GM19025 (cell line): ENCODE results near the gene RAB3C.
"Not testable (repeated sequence)": the region's sequence is repeated elsewhere in the genome, so short reads cannot be mapped to it uniquely, and the experiment has no call there.

ENCODE experiments used
- ATAC-seq: cut with Tn5 transposase; IDR thresholded peaks from one replicate; pipeline ENCODE4 v1.9.1; 2021; ENCODE audit warnings: mild to moderate bottlenecking, low read depth, moderate library complexity; ENCODE audit not compliant: unreplicated experiment

RAB3C gene

DNA sequence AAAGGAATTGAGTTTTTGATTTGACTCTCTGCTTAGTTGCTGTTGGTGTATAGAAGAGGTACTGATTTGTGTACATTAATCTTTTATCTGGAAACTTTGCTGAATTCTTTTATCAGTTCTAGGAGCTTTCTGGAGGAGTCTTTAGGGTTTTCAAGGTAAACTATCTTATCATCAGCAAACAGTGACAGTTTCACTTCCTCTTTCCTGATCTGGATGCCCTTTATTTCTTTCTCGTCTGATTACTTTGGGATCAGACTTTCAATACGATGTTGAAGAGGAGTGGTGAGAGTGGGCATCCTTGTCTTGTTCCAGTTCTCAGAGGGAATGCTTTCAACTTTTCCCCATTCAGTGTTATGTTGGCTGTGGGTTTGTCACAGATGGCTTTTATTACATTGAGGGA, 17.7 kb downstream of the RAB3C start:
- not testable (repeated sequence) for ATAC-seq

DNA sequence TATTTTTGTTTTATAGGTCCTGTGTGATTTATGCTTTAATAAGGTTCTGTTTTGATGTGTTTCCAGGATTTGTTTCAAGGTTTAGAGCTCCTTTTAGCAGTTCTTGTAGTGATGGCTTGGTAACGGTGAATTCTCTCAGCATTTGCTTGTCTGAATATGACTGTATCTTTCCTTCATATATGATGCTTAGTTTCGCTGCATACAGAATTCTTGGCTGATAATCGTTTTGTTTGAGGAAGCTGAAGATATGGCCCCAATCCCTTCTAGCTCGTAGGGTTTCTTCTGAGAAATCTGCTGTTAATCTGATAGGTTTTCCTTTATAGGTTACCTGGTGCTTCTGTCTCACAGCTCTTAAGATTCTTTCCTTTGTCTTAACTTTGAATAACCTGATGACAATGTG, 20.0 kb downstream of the RAB3C start:
- not testable (repeated sequence) for ATAC-seq

DNA sequence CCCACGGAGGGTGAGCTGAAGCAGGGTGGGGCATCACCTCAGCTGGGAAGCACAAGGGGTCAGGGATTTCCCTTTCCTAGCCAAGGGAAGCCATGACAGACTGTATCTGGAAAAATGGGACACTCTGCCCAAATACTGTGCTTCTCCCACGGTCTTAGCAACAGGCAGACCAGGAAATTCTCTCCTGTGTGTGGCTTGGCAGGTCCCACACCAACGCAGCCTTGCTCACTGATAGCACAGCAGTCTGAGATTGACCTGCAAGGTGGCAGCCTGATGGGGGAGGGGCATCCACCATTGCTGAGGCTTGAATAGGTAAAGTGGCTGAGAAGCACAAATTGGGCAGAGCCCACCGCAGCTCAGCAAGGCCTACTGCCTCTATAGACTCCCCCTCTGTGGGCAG, 23.2 kb downstream of the RAB3C start:
- no peak for ATAC-seq

DNA sequence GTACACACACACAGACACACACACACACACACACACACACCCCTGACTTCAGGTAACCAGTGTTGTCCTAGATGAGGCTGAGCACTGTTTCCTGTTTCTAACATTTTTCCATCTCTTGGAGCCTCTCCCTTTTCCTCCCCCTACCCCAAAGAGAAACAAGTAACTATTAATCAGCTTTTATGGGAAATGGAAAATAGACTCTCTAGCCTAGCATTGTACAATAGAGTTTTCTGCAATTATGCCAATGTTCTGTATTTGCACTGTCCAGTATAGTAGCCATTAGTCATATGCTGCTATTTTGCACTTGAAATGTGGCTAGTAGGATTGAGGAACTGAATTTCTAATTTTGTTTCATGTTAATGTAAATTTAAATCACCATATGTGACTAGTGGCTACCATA, 33.1 kb downstream of the RAB3C start:
- no peak for ATAC-seq

DNA sequence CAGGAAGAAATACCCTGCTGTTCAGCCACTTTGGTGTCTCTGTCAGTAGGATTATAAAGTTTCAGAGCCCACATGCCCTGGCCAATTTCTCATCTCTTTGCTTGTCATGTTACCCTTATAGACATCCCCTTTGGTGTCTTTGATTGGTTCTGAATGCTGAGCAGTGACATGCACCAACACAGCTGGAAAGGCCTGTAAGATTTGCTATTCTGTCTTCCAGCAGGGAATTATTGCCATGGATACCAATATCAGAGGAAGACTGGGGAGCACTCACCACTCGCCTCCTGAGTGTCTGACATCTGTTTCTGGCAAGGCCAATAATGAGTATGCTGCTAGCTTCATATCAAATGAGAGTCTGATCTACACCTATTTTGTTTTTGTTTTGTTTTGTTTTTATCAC, 34.4 kb downstream of the RAB3C start:
- no peak for ATAC-seq

DNA sequence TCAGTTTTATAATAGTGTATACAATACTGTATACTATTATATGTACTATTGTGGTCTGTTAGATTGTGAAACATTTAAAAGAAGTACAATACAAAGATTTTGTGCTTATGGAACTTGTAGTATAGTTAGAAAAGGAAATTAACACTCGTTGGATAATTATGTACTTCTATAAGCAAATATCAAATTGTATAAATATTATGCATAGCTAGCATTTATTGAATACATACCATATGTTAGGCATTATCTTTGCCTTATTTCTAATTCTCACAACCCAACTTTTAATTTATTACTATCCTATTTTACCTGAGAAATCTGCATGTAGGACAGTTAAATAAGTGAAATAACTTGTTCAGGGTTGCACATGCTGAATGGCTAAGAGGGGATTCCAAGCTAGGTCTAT, 37.5 kb downstream of the RAB3C start:
- no peak for ATAC-seq

DNA sequence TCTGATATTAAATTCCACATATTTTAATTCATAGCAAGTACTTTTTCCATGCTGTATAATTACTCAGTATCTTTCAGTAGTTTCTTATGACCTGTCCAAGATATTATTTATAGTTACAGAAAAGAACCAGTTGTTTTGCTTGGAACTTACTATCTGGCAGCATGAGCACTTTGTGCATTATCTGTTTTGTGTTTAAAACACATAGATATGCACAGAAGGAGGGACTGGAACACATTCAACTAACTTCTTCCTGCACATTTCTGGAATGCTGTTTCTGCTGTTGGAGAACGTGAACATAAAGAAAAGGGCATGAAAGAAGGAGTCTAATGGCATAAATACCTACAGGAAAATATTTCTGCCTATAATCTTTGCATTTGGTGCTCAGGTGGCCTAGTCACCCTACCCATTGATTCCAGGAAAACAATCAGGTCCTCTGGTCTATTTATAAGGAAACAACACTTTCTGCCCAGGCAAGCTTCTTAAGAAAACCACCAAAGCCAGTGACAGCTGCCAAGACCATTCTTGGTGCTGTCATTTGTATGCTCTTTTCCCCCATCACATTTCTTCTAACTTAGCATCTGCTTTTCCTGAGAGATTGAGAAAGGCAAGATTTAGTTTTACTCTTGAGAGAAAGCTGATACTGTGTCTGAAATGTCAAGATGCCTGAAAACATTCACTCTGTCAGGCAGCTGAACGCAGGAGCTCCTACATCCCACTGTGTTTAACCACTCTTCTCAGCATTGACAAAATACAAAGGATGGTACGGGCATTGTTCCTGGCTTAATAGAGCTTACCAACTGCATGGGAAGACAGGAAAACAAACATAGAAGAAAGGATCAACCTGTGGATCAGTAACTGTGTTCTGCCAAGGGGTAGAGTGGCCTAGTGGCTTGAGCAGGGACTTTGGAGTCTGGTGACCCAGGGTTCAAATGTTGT, 40.3 kb downstream of the RAB3C start:
- no peak for ATAC-seq

DNA sequence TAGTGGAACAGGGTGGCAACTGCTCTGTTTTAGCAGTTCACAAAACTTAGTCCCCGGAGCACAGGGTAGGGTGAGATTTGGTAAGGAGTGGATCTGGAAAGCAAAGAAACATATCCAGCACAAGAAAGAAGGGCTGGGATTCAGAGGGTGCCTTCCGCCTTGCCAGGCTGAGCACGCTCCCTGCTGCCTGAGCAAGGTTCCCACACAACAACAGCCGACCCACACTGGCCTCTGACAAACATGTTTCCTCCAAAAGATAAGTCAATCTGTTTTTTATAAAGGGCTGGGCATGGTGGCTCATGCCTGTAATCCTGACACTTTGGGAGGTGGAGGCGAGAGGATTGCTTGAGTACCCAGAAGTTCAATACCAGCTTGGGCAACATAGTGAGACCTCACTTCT, 45.8 kb downstream of the RAB3C start:
- ATAC-seq: no peak

DNA sequence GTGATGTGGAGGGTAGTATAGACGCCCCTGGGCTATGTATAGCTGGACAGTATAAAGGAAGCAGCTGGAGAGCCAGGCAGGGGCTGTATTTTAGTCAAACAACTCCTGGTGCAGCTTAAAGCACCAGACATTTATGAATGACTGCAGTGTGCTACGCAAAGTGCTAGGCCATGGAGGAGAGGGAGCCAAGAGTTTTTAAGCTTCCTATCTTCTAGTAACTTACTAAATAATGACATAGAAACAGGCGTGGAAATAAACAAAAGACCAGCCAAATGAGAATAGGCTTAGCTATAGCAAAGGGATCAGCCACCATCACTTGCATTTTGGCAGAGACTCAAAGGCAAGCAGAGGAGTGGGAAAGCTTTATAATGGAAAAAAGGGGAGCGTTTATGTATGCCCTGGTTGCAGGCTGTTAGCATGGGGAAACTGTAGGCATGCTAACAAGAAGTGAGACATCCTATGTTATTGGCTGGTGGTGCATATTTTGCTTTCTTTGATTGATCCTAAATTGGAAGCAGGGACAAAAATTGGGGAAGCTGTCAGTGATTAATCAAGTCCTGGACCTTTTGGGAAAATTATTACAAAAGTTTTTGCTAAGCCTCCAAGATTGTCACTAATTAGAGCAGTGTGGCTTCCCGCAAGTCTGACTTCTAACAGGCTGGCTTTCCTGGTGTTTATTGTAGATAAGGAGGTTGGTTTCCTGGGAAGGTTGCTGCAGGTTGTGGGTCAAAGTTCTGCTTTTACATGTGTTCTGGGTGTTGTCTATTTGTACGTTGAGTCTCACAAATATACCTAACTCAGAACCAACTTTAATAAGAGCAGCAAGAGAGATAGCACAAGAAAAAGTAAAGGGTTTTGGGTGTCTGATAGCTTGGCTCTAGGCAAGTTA, 46.6 kb downstream of the RAB3C start:
- ATAC-seq: no peak

DNA sequence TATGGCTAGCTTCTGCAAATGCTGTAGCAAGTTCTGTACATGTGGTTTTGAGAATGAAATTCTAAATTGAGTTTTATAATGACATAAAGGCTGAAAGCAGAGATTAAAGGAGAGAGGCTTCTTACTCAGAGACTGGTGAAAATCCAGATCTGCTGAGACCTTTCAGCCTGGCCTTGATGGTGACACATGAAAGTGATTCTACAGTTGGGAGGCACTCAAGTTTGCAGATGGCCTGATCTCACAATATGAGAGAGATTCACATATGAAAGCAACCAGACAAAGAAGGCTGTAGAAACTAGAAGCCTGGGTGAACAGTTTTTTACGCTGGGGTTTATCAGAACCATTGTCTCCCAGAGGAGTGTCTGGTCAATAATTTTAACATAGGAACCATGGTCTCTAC, 49.0 kb downstream of the RAB3C start:
- ATAC-seq: no peak

DNA sequence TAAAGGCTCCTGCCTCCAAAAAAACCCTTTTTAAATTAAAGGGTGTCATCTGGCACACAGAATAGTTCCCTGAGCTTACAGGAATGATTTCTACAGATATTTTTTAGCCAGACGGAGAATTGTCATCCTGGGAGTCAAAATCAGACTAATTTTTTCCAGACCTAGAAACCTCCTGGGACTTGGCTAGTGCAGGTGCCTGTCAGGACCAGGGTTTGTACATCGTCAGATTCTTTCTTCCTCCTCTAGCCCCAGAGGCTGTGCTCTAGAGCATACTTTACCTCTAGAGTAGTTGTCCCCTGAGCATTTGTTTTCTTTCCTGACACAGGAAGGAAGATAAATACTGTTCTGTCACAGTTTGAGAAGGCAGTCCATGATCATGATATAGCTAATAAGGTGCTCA, 52.5 kb downstream of the RAB3C start:
- no peak for ATAC-seq

DNA sequence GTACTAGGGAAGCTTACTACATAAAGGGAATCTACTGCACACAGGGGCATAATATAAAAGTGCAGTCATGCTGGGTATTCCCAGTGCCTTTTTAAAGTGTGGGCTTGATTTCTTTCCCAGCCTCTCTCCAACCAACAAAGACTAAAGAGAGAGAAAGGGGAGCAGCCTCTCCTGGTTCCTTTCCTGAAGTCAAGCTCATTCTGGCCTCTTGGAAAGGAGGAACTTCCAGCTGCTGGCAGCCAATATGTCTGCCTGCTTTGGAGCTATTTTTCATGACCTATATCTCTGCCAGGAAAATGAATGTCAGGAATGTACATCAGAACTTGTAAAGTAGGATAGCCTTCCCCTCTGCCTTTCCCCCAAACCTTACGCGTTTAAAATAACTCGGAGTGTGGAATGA, 57.1 kb downstream of the RAB3C start:
- no peak for ATAC-seq

DNA sequence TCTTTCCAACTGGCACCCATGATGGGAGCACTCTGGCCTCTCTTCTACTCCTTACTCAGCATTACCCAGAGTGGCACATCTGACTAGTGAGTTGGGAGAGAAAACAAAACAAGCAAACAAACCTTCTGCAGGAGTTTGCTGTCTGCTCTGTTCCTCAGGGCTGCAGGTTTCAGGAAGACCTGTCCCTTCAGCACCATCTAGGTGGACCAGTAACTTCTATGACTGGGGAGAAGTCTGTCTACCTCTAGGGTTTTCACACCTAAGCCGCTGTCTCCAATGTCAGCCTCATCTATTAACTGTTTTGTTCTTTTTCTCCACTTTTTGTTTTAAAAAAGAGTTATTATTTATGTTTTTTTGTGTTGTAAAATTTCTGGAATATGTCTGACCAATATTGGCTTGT, 58.7 kb downstream of the RAB3C start:
- no peak for ATAC-seq

DNA sequence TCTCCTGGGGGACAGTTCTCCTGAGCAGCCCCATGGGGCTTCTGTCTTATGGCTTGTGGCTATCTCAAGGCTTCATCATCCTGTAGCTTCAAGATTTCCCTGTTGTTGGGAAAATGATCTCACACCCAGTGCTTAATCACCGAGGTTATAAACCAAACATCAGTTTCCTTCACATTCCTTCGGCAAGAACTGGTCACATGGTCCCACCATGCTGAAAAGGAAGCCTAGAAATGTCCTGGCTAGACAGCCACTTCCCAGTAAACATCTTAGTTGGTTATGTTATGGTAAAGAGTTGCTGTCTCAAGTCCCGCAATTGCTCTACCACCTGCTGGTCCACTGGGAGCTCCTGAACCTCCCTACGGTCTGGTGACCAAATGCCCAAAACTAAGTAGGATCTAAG, 66.0 kb downstream of the RAB3C start:
- ATAC-seq: no peak

DNA sequence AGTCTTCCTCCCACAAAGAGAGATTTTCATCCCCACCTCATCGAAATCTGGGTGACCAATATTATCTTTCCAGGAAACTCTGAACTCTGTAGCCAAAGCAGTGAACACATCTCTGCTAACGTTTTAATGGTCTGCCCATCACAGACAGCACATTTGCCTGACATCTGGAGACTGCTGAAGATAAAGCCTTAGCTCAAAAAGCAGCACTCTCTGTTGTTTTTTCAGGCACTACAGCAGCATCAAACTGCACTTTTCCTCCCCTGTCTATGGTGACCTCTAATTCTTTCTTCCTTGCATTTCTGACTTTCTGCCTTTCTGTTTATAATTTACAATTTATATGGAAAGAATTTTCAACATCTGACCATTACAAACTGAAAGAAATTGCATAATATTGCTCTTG, 66.8 kb downstream of the RAB3C start:
- ATAC-seq: no peak

DNA sequence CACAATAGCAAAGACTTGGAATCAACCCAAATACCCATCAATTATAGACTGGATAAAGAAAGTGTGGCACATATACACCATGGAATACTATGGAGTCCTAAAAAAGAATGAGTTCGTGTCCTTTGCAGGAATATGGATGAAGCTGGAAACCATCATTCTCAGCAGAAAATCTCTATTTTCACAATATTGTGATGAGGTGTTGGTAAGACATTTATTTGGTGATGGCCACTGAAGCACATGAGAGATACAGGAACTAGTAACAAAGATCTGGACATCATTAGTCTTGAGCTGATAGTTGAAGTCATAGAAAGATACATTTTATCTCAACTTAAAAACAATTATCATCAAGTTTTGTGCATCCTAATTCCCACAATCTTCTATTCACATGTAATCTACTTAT, 70.6 kb downstream of the RAB3C start:
- no peak for ATAC-seq

DNA sequence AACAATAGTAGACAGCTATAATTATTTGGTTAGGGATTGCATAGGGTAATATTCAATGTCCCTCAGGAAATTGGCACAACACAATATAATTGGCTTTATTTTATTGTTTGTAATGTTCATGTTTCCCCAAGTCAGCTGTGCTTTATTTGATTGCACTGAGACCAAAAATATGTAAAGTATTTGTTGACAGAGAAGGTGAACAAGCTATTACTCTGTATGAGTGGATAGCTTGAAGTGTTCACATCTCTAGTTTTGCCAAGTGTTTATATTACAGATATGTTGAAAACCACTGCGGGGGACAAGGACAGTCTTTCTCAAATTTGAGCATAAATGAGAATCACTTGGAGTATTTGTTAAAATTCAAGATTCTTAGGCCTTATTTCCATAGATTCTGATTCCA, 83.3 kb downstream of the RAB3C start:
- no peak for ATAC-seq

DNA sequence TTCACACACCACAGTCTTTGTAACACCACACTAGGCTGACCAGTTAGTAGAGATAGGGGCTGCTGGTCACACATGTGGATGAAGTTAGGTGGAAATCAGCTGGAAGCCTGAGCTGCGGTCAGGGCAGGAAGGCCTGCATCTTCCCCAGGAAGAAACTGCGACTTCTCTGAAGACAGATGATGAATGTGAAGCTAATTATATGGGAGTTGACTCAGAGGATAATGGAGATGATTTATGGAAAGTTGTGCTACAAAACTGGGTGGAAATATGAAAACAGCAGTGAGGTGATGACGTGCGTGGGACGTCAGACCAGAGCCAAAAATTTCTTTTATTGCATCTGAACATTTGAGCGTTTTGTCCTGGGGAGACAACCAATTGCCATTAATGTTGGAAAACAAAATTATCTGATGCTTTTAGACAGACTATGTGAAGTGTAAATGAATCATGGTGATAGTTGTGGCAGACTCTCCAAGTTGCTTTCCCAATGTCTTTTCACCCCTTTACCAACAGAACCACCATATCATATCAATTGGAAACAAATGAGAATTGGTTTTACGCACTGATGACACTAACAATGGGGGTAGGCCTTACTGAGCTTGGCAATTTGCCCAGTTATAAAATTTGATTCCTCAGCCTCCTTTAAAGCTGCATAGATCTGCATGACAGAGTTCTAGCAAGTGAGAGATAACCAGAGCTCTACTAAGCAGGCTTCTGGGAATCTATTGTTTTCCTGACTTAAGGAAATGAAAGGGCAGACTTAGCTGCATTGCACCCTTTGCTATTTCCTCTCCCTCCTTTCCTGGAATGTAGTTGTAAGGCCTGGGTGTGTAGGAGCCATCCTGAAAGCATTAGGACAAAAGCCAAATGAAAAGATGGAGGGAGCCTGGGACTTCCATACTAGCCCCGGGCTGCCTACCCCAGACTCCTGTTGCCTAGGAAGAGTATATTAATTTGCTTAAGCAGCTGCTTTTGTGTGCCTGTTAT, 84.0 kb downstream of the RAB3C start:
- ATAC-seq: no peak

DNA sequence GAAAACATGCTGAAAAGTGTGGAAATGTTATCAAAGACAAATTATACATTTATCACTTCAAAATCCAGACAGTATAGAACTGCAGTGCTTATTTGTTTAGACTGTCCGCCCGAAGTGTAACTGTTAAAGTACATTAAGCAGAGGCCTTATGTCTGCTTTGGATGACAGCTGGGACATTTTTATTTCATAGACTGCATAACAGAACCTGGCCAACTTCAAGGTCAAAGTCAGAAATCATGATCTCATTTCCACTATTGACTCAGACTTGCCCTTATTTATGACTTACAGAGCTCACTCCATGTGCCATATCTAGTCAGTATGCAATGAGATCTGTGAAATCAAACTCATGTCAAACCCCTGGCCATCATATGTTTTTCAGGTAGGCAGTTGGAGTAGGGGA, 87.7 kb downstream of the RAB3C start:
- no peak for ATAC-seq

DNA sequence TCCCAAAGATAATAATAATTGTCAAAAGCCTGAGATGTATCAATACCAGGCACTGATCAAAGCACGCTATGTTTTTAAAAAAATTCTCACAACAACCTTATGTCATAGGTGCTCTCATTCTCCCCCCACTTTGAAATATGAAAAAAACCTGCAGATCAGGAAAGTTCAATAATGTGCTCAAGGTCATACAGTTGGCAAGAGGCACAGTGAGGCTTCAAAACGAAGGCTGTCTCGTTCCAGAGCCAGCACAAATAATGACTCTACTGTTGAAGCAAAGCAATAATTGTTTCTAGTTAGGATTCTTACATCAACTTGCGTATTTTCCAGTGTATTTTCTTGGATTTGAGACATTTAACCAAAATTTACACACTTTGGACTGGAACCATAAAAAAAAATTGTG, 88.3 kb downstream of the RAB3C start:
- ATAC-seq: no peak
